BLaER1 treated with 17β-estradiol and CSF1 and Interleukin-3, amounts not matched to agents 10 nM and 100 nM (cell line): ENCODE results near the gene NEURL1B.

Experiments used
- H3K27ac ChIP-seq, 11 experiments: shearing (Covaris generic); formaldehyde crosslinking; 2 replicates each; pipeline ENCODE4 v1.8.1; 2022
- H3K27me3 ChIP-seq, 11 experiments: shearing (Covaris generic); formaldehyde crosslinking; 2 replicates each; pipeline ENCODE4 v1.8.1; 2022
- H3K36me3 ChIP-seq, 11 experiments: shearing (Covaris generic); formaldehyde crosslinking; 2 replicates each; pipeline ENCODE4 v1.8.1; 2022
- H3K4me1 ChIP-seq, 10 experiments: shearing (Covaris generic); formaldehyde crosslinking; 2 replicates each; pipeline ENCODE4 v1.8.1; 2022
- H3K4me2 ChIP-seq, 11 experiments: shearing (Covaris generic); formaldehyde crosslinking; 2 replicates each; pipeline ENCODE4 v1.8.1; 2022
- H3K4me3 ChIP-seq, 10 experiments: shearing (Covaris generic); formaldehyde crosslinking; 2 replicates each; pipeline ENCODE4 v1.8.1; 2022
- H3K9ac ChIP-seq, 11 experiments: shearing (Covaris generic); formaldehyde crosslinking; 2 replicates each; pipeline ENCODE4 v1.8.1; 2022
- H3K9me3 ChIP-seq, 11 experiments: shearing (Covaris generic); formaldehyde crosslinking; replicated peaks in 1 of 11; 2 replicates each; pipeline ENCODE4 v1.8.1; 2022
- H4K20me1 ChIP-seq, 11 experiments: shearing (Covaris generic); formaldehyde crosslinking; 2 replicates each; pipeline ENCODE4 v1.8.1; 2022
- Cebpa-rat ChIP-seq, 11 experiments: shearing (Covaris generic); IDR thresholded peaks; 2 replicates each; pipeline ENCODE4 v1.8.1; 2022

Gene NEURL1B

GRCh38 chr5:172659909-172660628 lies 19.0 kb downstream of the NEURL1B start:
- peaks cover 0 to 56% (median 2%) of the 10 kb centered on the region in 11 experiments; a peak in 7 of 22 replicates for H4K20me1 ChIP-seq
- peak overlapping the region in 10 of 11 experiments; percentile 12 to 77 (median 74); a peak in 19 of 22 replicates for H3K9ac ChIP-seq
- no peak for TF ChIP-seq Cebpa-rat (IDR thresholded peaks at IDR 0.05)
- H3K9me3 ChIP-seq: peaks cover 12 to 20% (median 18%) of the 10 kb centered on the region in 11 experiments
- peak overlapping the region in 10 of 11 experiments; percentile 62 to 88 (median 82); a peak in 21 of 22 replicates for H3K27ac ChIP-seq
- no peaks in the 10 kb centered on the region for H3K27me3 ChIP-seq
- H3K36me3 ChIP-seq: peaks cover 5 to 52% (median 23%) of the 10 kb centered on the region in 11 experiments; a peak in 21 of 22 replicates
- peaks cover 47 to 81% (median 75%) of the 10 kb centered on the region in 10 experiments for H3K4me1 ChIP-seq
- H3K4me2 ChIP-seq: peak overlapping the region; percentile 79 to 98 (median 93)
- peak overlapping the region in 9 of 10 experiments; percentile 6 to 54 (median 33); a peak in 12 of 20 replicates for H3K4me3 ChIP-seq

- TF ChIP-seq Cebpa-rat (IDR thresholded peaks at IDR 0.05): no peak
- Histone ChIP-seq H3K9me3 (peaks cover 3 to 11% (median 9%) of the 10 kb centered on the region in 11 experiments), H4K20me1 (peaks cover 0 to 65% (median 11%) of the 10 kb centered on the region in 11 experiments; a peak in 8 of 22 replicates), H3K9ac (peak overlapping the region in 8 of 11 experiments; percentile 68 to 77 (median 75); a peak in 15 of 22 replicates), H3K4me3 (peak overlapping the region in 6 of 10 experiments; percentile 18 to 54 (median 36); a peak in 4 of 20 replicates), H3K36me3 (peaks cover 0 to 52% (median 23%) of the 10 kb centered on the region in 11 experiments; a peak in 19 of 22 replicates), H3K27ac (peak overlapping the region in 10 of 11 experiments; percentile 62 to 88 (median 82); a peak in 19 of 22 replicates), H3K4me2 (peak overlapping the region; percentile 79 to 98 (median 93)), H3K27me3 (no peaks in the 10 kb centered on the region), H3K4me1 (peaks cover 47 to 84% (median 75%) of the 10 kb centered on the region in 10 experiments)
These were observed 19.9 kb downstream of the NEURL1B start for GRCh38 chr5:172660974-172661373.

- Histone ChIP-seq H3K36me3 (peaks cover 0 to 52% (median 23%) of the 10 kb centered on the region in 11 experiments; a peak in 16 of 22 replicates), H3K4me1 (peaks cover 47 to 83% (median 74%) of the 10 kb centered on the region in 10 experiments), H3K4me2 (peak overlapping the region; percentile 79 to 98 (median 93)), H3K27me3 (no peaks in the 10 kb centered on the region), H3K4me3 (peak overlapping the region in 3 of 10 experiments; percentile 9 to 40 (median 18); a peak in 3 of 20 replicates), H3K9me3 (peaks cover 0 to 5% (median 4%) of the 10 kb centered on the region in 11 experiments; a peak in 16 of 22 replicates), H3K9ac (peak overlapping the region in 8 of 11 experiments; percentile 11 to 77 (median 74); a peak in 15 of 22 replicates), H4K20me1 (peaks cover 0 to 69% (median 12%) of the 10 kb centered on the region in 11 experiments; a peak in 9 of 22 replicates), H3K27ac (peak overlapping the region in 9 of 11 experiments; percentile 66 to 88 (median 83); a peak in 17 of 22 replicates)
- TF ChIP-seq Cebpa-rat (IDR thresholded peaks at IDR 0.05): no peak
These were observed 20.5 kb downstream of the NEURL1B start for GRCh38 chr5:172661526-172661925.

GRCh38 chr5:172662596-172662995 lies 21.5 kb downstream of the NEURL1B start:
- no peak for TF ChIP-seq Cebpa-rat (IDR thresholded peaks at IDR 0.05)
- Histone ChIP-seq H3K27ac (peak overlapping the region in 6 of 11 experiments; percentile 12 to 86 (median 84); a peak in 8 of 22 replicates), H3K4me1 (peaks cover 44 to 72% (median 64%) of the 10 kb centered on the region in 10 experiments), H3K4me2 (peak overlapping the region in 9 of 11 experiments; percentile 83 to 98 (median 93); a peak in 15 of 22 replicates), H3K9ac (0 out of 22 replicates have a peak overlapping the region, but pooled peaks of 1 of the 11 experiments have one; percentile 75), H4K20me1 (peaks cover 0 to 75% (median 12%) of the 10 kb centered on the region in 11 experiments; a peak in 9 of 22 replicates), H3K36me3 (peaks cover 0 to 58% (median 22%) of the 10 kb centered on the region in 11 experiments; a peak in 15 of 22 replicates), H3K27me3 (no peaks in the 10 kb centered on the region), H3K4me3 (no peak overlapping the region), H3K9me3 (no peaks in the 10 kb centered on the region)

- no peak overlapping the region for H3K27ac ChIP-seq
- no peaks in the 10 kb centered on the region for H3K27me3 ChIP-seq
- no peaks in the 10 kb centered on the region for H3K9me3 ChIP-seq
- no peak overlapping the region for H3K4me3 ChIP-seq
- H3K36me3 ChIP-seq: peaks cover 0 to 72% (median 33%) of the 10 kb centered on the region in 11 experiments; a peak in 16 of 22 replicates
- peaks cover 30 to 58% (median 50%) of the 10 kb centered on the region in 10 experiments for H3K4me1 ChIP-seq
- peaks cover 0 to 77% (median 19%) of the 10 kb centered on the region in 11 experiments; a peak in 9 of 22 replicates for H4K20me1 ChIP-seq
- 0 out of 22 replicates have a peak overlapping the region, but pooled peaks of 1 of the 11 experiments have one; percentile 93 for H3K4me2 ChIP-seq
- TF ChIP-seq Cebpa-rat (IDR thresholded peaks at IDR 0.05): no peak
- H3K9ac ChIP-seq: 0 out of 22 replicates have a peak overlapping the region, but pooled peaks of 1 of the 11 experiments have one; percentile 11
These were observed 23.0 kb downstream of the NEURL1B start for GRCh38 chr5:172664018-172664417.

- Histone ChIP-seq H3K9ac (0 out of 22 replicates have a peak overlapping the region, but pooled peaks of 2 of the 11 experiments have one; percentile 3 to 5), H3K27ac (peak overlapping the region in 3 of 11 experiments; percentile 4 to 29 (median 21); a peak in 3 of 22 replicates), H3K4me2 (no peak overlapping the region; a peak in 1 of 22 replicates)
These were observed 23.8 kb downstream of the NEURL1B start for GRCh38 chr5:172664681-172665541.

GRCh38 chr5:172666251-172666650 lies 25.2 kb downstream of the NEURL1B start:
- Histone ChIP-seq H3K4me2 (no peak overlapping the region), H3K27ac (peak overlapping the region in 4 of 11 experiments; percentile 3 to 29 (median 8); a peak in 1 of 22 replicates), H3K4me3 (no peak overlapping the region), H3K36me3 (peaks cover 0 to 89% (median 54%) of the 10 kb centered on the region in 11 experiments; a peak in 18 of 22 replicates), H3K9ac (no peak overlapping the region), H4K20me1 (peaks cover 0 to 75% (median 31%) of the 10 kb centered on the region in 11 experiments; a peak in 11 of 22 replicates), H3K4me1 (peaks cover 8 to 35% (median 27%) of the 10 kb centered on the region in 10 experiments), H3K9me3 (no peaks in the 10 kb centered on the region), H3K27me3 (no peaks in the 10 kb centered on the region)
- TF ChIP-seq Cebpa-rat (IDR thresholded peaks at IDR 0.05): no peak

More at GRCh38 chr5:172664681-172665541, 23.8 kb downstream of the NEURL1B start:
- Histone ChIP-seq H3K4me1 (peaks cover 21 to 49% (median 41%) of the 10 kb centered on the region in 10 experiments), H3K36me3 (peaks cover 0 to 81% (median 41%) of the 10 kb centered on the region in 11 experiments; a peak in 17 of 22 replicates), H3K27me3 (no peaks in the 10 kb centered on the region), H3K9me3 (no peaks in the 10 kb centered on the region), H4K20me1 (peaks cover 0 to 77% (median 25%) of the 10 kb centered on the region in 11 experiments; a peak in 11 of 22 replicates), H3K4me3 (no peak overlapping the region)
- no peak for TF ChIP-seq Cebpa-rat (IDR thresholded peaks at IDR 0.05)
